HepG2 (cell line): ENCODE measurements around the gene STEAP3.

ENCODE experiments used
- ETS1 ChIP-seq: sonication (generic); formaldehyde crosslinking; IDR thresholded peaks from 2 replicates; pipeline ENCODE4 v1.4.0; 2020; ENCODE audit warnings: missing genetic modification reagents
- GPN1 ChIP-seq: sonication (generic); formaldehyde crosslinking; IDR thresholded peaks from 2 replicates; pipeline ENCODE4 v1.5.1; 2020; ENCODE audit warnings: missing genetic modification reagents, borderline replicate concordance
- HINFP ChIP-seq: sonication (generic); formaldehyde crosslinking; IDR thresholded peaks from 2 replicates; pipeline ENCODE4 v1.4.0; 2020; ENCODE audit warnings: low read depth, mild to moderate bottlenecking, missing genetic modification reagents
- HMGXB4 ChIP-seq, 2 experiments: sonication (generic) in 1 of 2; formaldehyde crosslinking in 1 of 2; IDR thresholded peaks; 2 replicates each; pipeline versions ENCODE4 v1.4.0 to v1.6.1; 2018 to 2020; ENCODE audit warnings: missing genetic modification reagents in 2 of 2, borderline replicate concordance in 1 of 2, low read depth in 1 of 2, mild to moderate bottlenecking in 1 of 2, missing biosample characterization in 1 of 2
- POLR2AphosphoS2 ChIP-seq: IDR thresholded peaks from 2 replicates; pipeline ENCODE4 v1.6.1; 2011; ENCODE audit warnings: low read depth, low read length, improper control_type of control experiment
- POLR2AphosphoS5 ChIP-seq: IDR thresholded peaks from 2 replicates; pipeline ENCODE4 v1.6.1; 2012; ENCODE audit warnings: low read depth, low read length
- RELA ChIP-seq: sonication (generic); formaldehyde crosslinking; IDR thresholded peaks from 2 replicates; pipeline ENCODE4 v1.4.0; 2020; ENCODE audit warnings: missing genetic modification reagents
- ZNF33B ChIP-seq: sonication (generic); formaldehyde crosslinking; IDR thresholded peaks from 2 replicates; pipeline ENCODE4 v1.5.1; 2020; ENCODE audit warnings: mild to moderate bottlenecking, missing genetic modification reagents
- ZNF766 ChIP-seq: sonication (generic); formaldehyde crosslinking; IDR thresholded peaks from 2 replicates; pipeline ENCODE4 v1.5.0; 2020; ENCODE audit warnings: missing genetic modification reagents, borderline replicate concordance
- TF ChIP-seq, protein P1 (sequence below): sonication (generic); formaldehyde crosslinking; IDR thresholded peaks from 2 replicates; pipeline ENCODE4 v1.5.0; 2020; ENCODE audit warnings: mild to moderate bottlenecking, missing genetic modification reagents, moderate library complexity

DNA sequence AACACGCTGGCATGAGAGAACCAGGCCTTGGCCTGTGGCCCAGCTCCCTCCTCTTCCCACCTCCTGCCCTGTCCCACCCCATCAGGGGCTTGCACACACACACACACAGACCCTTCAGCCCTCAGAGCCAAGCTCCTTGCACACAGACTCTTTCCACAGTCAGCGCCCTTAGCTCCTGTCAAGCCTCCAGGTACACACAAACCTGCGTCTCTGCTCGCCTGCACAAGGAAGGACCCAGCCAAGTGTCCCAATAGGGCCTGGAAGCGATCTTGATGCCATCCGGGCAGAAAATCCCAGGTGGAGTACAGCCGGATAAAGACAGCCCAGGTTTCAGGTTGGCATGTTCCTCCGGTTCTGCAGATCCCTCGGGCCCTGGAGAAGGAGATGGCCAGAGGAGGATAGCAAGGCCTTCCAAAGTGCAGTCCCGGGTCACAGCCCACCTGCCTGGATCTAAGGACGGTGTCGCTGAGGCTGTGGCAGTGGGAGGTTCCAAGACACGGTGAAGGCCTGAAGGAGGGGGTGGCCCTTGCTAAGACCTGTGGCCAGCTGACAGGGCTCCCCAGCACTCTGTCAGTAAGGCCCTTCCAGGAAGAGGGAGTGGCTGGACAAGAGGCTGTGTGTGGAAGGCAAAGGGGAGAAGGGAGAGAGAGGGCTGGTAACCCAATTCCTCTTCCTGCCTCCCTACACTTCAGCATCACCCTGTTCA, 18.5 kb upstream of the STEAP3 start:
- no peak for TF ChIP-seq HMGXB4 (CRISPR knock-in tag; IDR thresholded peaks at IDR 0.05; ENCODE audit: borderline replicate concordance in 1 of 2, low read depth in 1 of 2)
- TF ChIP-seq ETS1 (CRISPR knock-in tag): no peak
- no peak for TF ChIP-seq HINFP
- no peak for TF ChIP-seq POLR2AphosphoS2
- TF ChIP-seq POLR2AphosphoS5: no peak
- TF ChIP-seq, protein P1, sequence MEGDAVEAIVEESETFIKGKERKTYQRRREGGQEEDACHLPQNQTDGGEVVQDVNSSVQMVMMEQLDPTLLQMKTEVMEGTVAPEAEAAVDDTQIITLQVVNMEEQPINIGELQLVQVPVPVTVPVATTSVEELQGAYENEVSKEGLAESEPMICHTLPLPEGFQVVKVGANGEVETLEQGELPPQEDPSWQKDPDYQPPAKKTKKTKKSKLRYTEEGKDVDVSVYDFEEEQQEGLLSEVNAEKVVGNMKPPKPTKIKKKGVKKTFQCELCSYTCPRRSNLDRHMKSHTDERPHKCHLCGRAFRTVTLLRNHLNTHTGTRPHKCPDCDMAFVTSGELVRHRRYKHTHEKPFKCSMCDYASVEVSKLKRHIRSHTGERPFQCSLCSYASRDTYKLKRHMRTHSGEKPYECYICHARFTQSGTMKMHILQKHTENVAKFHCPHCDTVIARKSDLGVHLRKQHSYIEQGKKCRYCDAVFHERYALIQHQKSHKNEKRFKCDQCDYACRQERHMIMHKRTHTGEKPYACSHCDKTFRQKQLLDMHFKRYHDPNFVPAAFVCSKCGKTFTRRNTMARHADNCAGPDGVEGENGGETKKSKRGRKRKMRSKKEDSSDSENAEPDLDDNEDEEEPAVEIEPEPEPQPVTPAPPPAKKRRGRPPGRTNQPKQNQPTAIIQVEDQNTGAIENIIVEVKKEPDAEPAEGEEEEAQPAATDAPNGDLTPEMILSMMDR (CRISPR knock-in tag): no peak
- TF ChIP-seq ZNF766: no peak
- no peak for TF ChIP-seq GPN1 (CRISPR knock-in tag)
- no peak for TF ChIP-seq ZNF33B (CRISPR knock-in tag)
- no peak for TF ChIP-seq RELA (CRISPR knock-in tag)
